ENCODE results near the gene FREM2. TPM values are rescaled to one million over a fixed set of nuclear protein-coding genes. Genes with fewer than 3 reads are reported as not detected.

FREM2 gene
- total and polyA plus RNA-seq, 4 donors = 1.6 to 58.3 (median 9.4) TPM

- no peak overlapping the region for H3K9ac ChIP-seq (ENCODE audit: insufficient read depth in 1 of 2, low read length in 2 of 2)
- no peaks in the 10 kb centered on the region for H3K36me3 ChIP-seq (ENCODE audit: control insufficient read depth in 4 of 4, insufficient read depth in 4 of 4, low read length in 4 of 4)
- H3K27me3 ChIP-seq (ENCODE audit: control insufficient read depth in 3 of 3, insufficient read depth in 3 of 3, low read length in 2 of 3) = no peaks in the 10 kb centered on the region
- no peak for TF ChIP-seq CTCF (IDR thresholded peaks at IDR 0.05; ENCODE audit: control extremely low read depth, extremely low read depth)
- no peaks in the 10 kb centered on the region for H3K9me3 ChIP-seq (ENCODE audit: control insufficient read depth in 4 of 4, insufficient read depth in 3 of 4, low read length in 3 of 4)
- H3K4me3 ChIP-seq = no peak overlapping the region
- ATAC-seq (ENCODE audit: insufficient read depth, low FRiP score) = no peak
- H3K4me1 ChIP-seq (ENCODE audit: control insufficient read depth in 5 of 5, insufficient read depth in 5 of 5, low read length in 5 of 5) = peaks cover 0 to 3% (median 0%) of the 10 kb centered on the region in 5 donors
- H3K27ac ChIP-seq (ENCODE audit: low read depth in 1 of 2, low read length in 1 of 2) = no peak overlapping the region
- DNase-seq = no peak
- WGBS, 2 donors = 91% methylated on average over 7 of the region's 7 CpGs
Observed at GRCh38 chr13:38769526-38769925, 82.6 kb downstream of the FREM2 start.

- ATAC-seq (ENCODE audit: insufficient read depth, low FRiP score) (no peak), DNase-seq (no peak)
- Histone ChIP-seq H3K9me3 (ENCODE audit: control insufficient read depth in 4 of 4, insufficient read depth in 3 of 4, low read length in 3 of 4) (peaks cover 0 to 3% (median 0%) of the 10 kb centered on the region in 4 donors), H3K36me3 (ENCODE audit: control insufficient read depth in 4 of 4, insufficient read depth in 4 of 4, low read length in 4 of 4) (no peaks in the 10 kb centered on the region), H3K9ac (ENCODE audit: insufficient read depth in 1 of 2, low read length in 2 of 2) (no peak overlapping the region), H3K4me1 (ENCODE audit: control insufficient read depth in 5 of 5, insufficient read depth in 5 of 5, low read length in 5 of 5) (no peaks in the 10 kb centered on the region), H3K27me3 (ENCODE audit: control insufficient read depth in 3 of 3, insufficient read depth in 3 of 3, low read length in 2 of 3) (no peaks in the 10 kb centered on the region), H3K27ac (ENCODE audit: low read depth in 1 of 2, low read length in 1 of 2) (no peak overlapping the region), H3K4me3 (no peak overlapping the region)
- 50 to 69% methylated on average over 5 of the region's 5 CpGs for WGBS, 2 donors
- no peak for TF ChIP-seq CTCF (IDR thresholded peaks at IDR 0.05; ENCODE audit: control extremely low read depth, extremely low read depth)
Observed at GRCh38 chr13:38775085-38775484, 88.2 kb downstream of the FREM2 start.

GRCh38 chr13:38777347-38778119 is 90.7 kb downstream of the FREM2 start:
- peak in 2 of 3 donors; percentile 22 to 29 for DNase-seq
- TF ChIP-seq CTCF (IDR thresholded peaks at IDR 0.05; ENCODE audit: control extremely low read depth, extremely low read depth) = no peak

More at GRCh38 chr13:38777347-38778119, 90.7 kb downstream of the FREM2 start:
- no peak overlapping the region for H3K27ac ChIP-seq (ENCODE audit: low read depth in 1 of 2, low read length in 1 of 2)
- no peak for ATAC-seq (ENCODE audit: insufficient read depth, low FRiP score)
- peaks cover 0 to 3% (median 0%) of the 10 kb centered on the region in 4 donors for H3K9me3 ChIP-seq (ENCODE audit: control insufficient read depth in 4 of 4, insufficient read depth in 3 of 4, low read length in 3 of 4)
- no peaks in the 10 kb centered on the region for H3K36me3 ChIP-seq (ENCODE audit: control insufficient read depth in 4 of 4, insufficient read depth in 4 of 4, low read length in 4 of 4)
- H3K4me3 ChIP-seq = no peak overlapping the region
- no peaks in the 10 kb centered on the region for H3K27me3 ChIP-seq (ENCODE audit: control insufficient read depth in 3 of 3, insufficient read depth in 3 of 3, low read length in 2 of 3)
- 74 to 81% methylated on average over 6 of the region's 6 CpGs for WGBS, 2 donors
- no peaks in the 10 kb centered on the region for H3K4me1 ChIP-seq (ENCODE audit: control insufficient read depth in 5 of 5, insufficient read depth in 5 of 5, low read length in 5 of 5)
- H3K9ac ChIP-seq (ENCODE audit: insufficient read depth in 1 of 2, low read length in 2 of 2) = no peak overlapping the region
